Upper lobe of right lung (tissue), 1 donor: Measurements from ENCODE around the gene CETP. TPM values are rescaled to one million over a fixed set of nuclear protein-coding genes. Genes with fewer than 3 reads are reported as not detected.

Experiments
- ATAC-seq: fragments of 200-7000 bp; cut with Tn5 transposase; one replicate; pipeline ENCODE4 v1.9.1; 2020; ENCODE audit warnings: mild to moderate bottlenecking, moderate library complexity
- DNase-seq: peaks from one replicate; pipeline ENCODE4 v3.0.0-alpha.2; 2020
- H3K27ac ChIP-seq: fragments of 200-600 bp; one replicate; pipeline ENCODE4 v1.8.0; 2022
- H3K27me3 ChIP-seq: fragments of 200-600 bp; one replicate; pipeline ENCODE4 v1.8.0; 2022; ENCODE audit warnings: mild to moderate bottlenecking
- H3K36me3 ChIP-seq: fragments of 200-600 bp; one replicate; pipeline ENCODE4 v1.8.0; 2022
- H3K4me1 ChIP-seq: fragments of 200-600 bp; one replicate; pipeline ENCODE4 v1.8.0; 2022
- H3K4me3 ChIP-seq: fragments of 200-600 bp; one replicate; pipeline ENCODE4 v1.8.0; 2022; ENCODE audit warnings: mild to moderate bottlenecking
- H3K9me3 ChIP-seq: fragments of 200-600 bp; one replicate; pipeline ENCODE4 v1.8.0; 2022
- CTCF ChIP-seq: fragments of 200-600 bp; IDR thresholded peaks from one replicate; pipeline ENCODE4 v1.8.0; 2022; ENCODE audit warnings: antibody characterized with exemption
- intact Hi-C: fragments of 100-400 bp; cut with DNase I; formaldehyde crosslinking; loops from one replicate; pipeline ENCODE4 v1.11.0; 2022
- total RNA-seq: library from RNA; stranded (reverse); fragmentation: NEBNext Ultra II Directional; extraction: Animal tissue kit (Norgen Biotek cat#: 25700); gene quantifications from one replicate; pipeline ENCODE4 v1.2.1, GENCODE V29; 2021
- donor health status: DM: no; HTN: yes; CAD: no; lungs with severe emphysema.

The CETP gene
- total RNA-seq, 1 donor from 2014 or later: 1.9 TPM

DNA sequence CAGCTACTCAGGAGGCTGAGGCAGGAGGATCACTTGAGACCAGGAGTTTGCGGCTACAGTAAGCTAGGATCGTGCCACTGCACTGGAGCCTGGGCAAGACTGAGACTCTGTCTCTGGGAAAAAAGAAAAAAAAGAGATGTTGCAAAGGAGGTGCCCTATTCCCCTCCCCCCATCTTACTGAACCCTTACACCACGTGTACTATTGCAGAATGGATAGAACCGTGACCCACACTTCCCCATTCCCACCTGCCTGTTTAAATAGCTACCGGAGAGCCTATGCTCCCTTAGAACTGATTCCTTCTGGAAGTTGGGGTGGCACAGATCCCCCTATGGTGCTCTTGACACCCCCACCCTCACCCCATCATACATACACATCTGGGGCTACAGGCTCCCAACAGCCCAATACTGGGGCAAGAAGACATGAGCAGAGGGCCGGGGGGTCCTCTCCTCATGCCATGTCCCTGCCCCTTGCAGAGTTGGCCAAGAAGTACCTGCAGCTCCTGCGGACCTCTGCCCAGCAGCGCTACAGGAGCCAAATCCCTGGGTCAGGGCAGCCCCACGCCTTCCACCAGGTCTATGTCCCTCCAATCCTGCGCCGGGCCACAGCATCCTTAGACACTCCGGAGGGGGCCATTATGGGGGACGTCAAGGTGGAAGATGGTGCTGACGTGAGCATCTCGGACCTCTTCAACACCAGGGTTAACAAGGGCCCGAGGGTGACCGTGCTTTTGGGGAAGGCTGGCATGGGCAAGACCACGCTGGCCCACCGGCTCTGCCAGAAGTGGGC is 63.3 kb downstream of the CETP start:
- Histone ChIP-seq H3K4me1 (no peaks in the 10 kb centered on the region), H3K36me3 (peaks cover 15% of the 10 kb centered on the region)

GRCh38 chr16:57025941-57026777 is 64.4 kb downstream of the CETP start:
- Histone ChIP-seq H3K27me3 (no peaks in the 10 kb centered on the region), H3K9me3 (no peaks in the 10 kb centered on the region), H3K27ac (no peak overlapping the region), H3K36me3 (peaks cover 10% of the 10 kb centered on the region), H3K4me3 (no peak overlapping the region), H3K4me1 (no peaks in the 10 kb centered on the region)
- intact Hi-C loops: no loop called here
- ATAC-seq: no peak
- TF ChIP-seq CTCF: no peak
- DNase-seq: no peak

More for the DNA sequence above, 63.3 kb downstream of the CETP start:
- no peak for DNase-seq
- no peak for TF ChIP-seq CTCF
- Histone ChIP-seq H3K4me3 (no peak overlapping the region), H3K27me3 (no peaks in the 10 kb centered on the region), H3K9me3 (no peaks in the 10 kb centered on the region), H3K27ac (no peak overlapping the region)
- peak; percentile 33 for ATAC-seq
- intact Hi-C loops: no loop called here

DNA sequence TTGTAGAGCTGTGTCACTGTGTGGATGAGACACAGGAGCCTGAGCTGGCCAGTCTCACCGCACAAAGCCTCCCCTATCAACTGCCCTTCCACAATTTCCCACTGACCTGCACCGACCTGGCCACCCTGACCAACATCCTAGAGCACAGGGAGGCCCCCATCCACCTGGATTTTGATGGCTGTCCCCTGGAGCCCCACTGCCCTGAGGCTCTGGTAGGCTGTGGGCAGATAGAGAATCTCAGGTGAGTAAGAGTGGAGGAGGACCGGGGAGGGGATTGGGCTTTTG is 65.0 kb downstream of the CETP start:
- peaks cover 4% of the 10 kb centered on the region for H3K36me3 ChIP-seq
- H3K9me3 ChIP-seq: no peaks in the 10 kb centered on the region
- no peaks in the 10 kb centered on the region for H3K4me1 ChIP-seq
- DNase-seq (no peak), ATAC-seq (no peak)
- no peak overlapping the region for H3K4me3 ChIP-seq
- intact Hi-C loops: no loop called here
- TF ChIP-seq CTCF: no peak
- no peak overlapping the region for H3K27ac ChIP-seq
- H3K27me3 ChIP-seq: no peaks in the 10 kb centered on the region

DNA sequence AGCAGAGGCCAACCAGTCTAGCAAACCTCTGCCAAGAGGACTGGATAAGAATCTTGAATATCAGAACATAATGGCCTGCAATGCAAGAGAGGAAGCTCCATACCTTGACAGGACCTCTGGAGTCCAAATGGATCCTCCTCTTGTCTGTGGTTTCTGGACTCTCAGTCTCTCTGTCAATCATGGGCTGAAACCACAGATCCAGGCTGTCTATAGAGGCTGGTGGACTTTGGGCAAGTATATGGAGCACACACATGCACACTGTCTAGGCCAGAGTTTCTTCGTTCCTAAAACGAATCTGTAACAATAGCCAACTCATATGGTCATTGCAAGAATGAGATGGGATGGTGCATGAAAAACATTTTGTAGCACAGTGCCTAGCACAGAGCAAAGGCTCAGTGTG is 65.3 kb downstream of the CETP start:
- DNase-seq: no peak
- ATAC-seq: no peak
- Histone ChIP-seq H3K27ac (no peak overlapping the region), H3K9me3 (no peaks in the 10 kb centered on the region), H3K4me1 (no peaks in the 10 kb centered on the region), H3K27me3 (no peaks in the 10 kb centered on the region), H3K36me3 (peaks cover under 1% of the 10 kb centered on the region), H3K4me3 (no peak overlapping the region)
- intact Hi-C loops: no loop called here
- TF ChIP-seq CTCF: no peak

DNA sequence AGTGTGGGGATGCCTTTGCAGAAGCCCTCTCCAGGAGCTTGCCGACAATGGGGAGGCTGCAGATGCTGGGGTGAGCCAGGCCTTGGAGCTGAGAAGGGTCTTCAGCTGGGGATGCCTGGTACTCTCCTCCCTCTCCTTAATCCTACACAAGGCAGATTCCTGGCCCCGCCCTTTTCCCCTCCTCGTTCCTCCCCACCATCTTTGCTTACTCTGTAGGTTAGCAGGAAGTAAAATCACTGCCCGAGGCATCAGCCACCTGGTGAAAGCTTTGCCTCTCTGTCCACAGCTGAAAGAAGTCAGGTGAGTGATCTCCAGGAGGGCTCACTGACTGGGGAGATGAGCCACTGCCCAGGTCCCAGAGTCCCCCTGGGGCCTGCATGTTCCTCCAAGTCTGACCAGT is 66.3 kb downstream of the CETP start:
- no peak for DNase-seq
- H3K4me3 ChIP-seq: no peak overlapping the region
- no peak for TF ChIP-seq CTCF
- H3K9me3 ChIP-seq: no peaks in the 10 kb centered on the region
- H3K27me3 ChIP-seq: no peaks in the 10 kb centered on the region
- no peaks in the 10 kb centered on the region for H3K4me1 ChIP-seq
- no peak for ATAC-seq
- no peak overlapping the region for H3K27ac ChIP-seq
- H3K36me3 ChIP-seq: no peaks in the 10 kb centered on the region
- intact Hi-C loops: no loop called here
